SK-N-SH treated with all-trans-retinoic acid at 6 μM for 48 hours (cell line): Measurements from ENCODE around the gene RUNX3.

Experiments used
- ATAC-seq: fragments of 200-7000 bp; cut with Tn5 transposase; 3 replicates; pipeline ENCODE4 v1.9.1; 2020; ENCODE audit warnings: mild to moderate bottlenecking, moderate library complexity
- ARNTL ChIP-seq: fragments of 450-650 bp; formaldehyde crosslinking; IDR thresholded peaks from 2 replicates; pipeline ENCODE4 v1.5.0; 2020; ENCODE audit warnings: low read depth, mild to moderate bottlenecking, moderate library complexity, borderline replicate concordance
- BACH2 ChIP-seq: fragments of 250-450 bp; sonication (Bioruptor Pico); IDR thresholded peaks from 2 replicates; pipeline ENCODE4 v1.9.0; 2021; ENCODE audit warnings: mild to moderate bottlenecking, borderline replicate concordance
- CSDC2 ChIP-seq: fragments of 250-450 bp; sonication (Bioruptor Pico); IDR thresholded peaks from 2 replicates; pipeline ENCODE4 v1.5.0; 2020; ENCODE audit warnings: mild to moderate bottlenecking, moderate library complexity
- CSRNP3 ChIP-seq: fragments of 250-450 bp; sonication (Bioruptor Pico); IDR thresholded peaks from 2 replicates; pipeline ENCODE4 v1.5.1; 2021; ENCODE audit warnings: mild to moderate bottlenecking, moderate library complexity
- ESRRG ChIP-seq: fragments of 250-450 bp; sonication (Bioruptor Pico); IDR thresholded peaks from 2 replicates; pipeline ENCODE4 v1.6.1; 2021; ENCODE audit warnings: mild to moderate bottlenecking
- ISL1 ChIP-seq: fragments of 250-450 bp; sonication (Bioruptor Pico); IDR thresholded peaks from 2 replicates; pipeline ENCODE4 v2.1.2; 2022; ENCODE audit warnings: mild to moderate bottlenecking, moderate library complexity
- OSR1 ChIP-seq: fragments of 250-450 bp; sonication (Bioruptor Pico); IDR thresholded peaks from 2 replicates; pipeline ENCODE4 v1.8.0; 2022; ENCODE audit warnings: moderate library complexity, mild to moderate bottlenecking, inconsistent platforms
- PATZ1 ChIP-seq: fragments of 250-450 bp; sonication (Bioruptor Pico); IDR thresholded peaks from 2 replicates; pipeline ENCODE4 v1.8.0; 2020; ENCODE audit warnings: mild to moderate bottlenecking, moderate library complexity, borderline replicate concordance
- POU6F1 ChIP-seq: fragments of 250-450 bp; sonication (Bioruptor Pico); IDR thresholded peaks from 2 replicates; pipeline ENCODE4 v1.8.0; 2021; ENCODE audit warnings: low read depth, mild to moderate bottlenecking, moderate library complexity, borderline replicate concordance
- PPARA ChIP-seq: fragments of 250-450 bp; sonication (Bioruptor Pico); IDR thresholded peaks from 2 replicates; pipeline ENCODE4 v1.5.0; 2020; ENCODE audit warnings: mild to moderate bottlenecking, borderline replicate concordance
- RARB ChIP-seq: fragments of 250-450 bp; sonication (Bioruptor Pico); IDR thresholded peaks from 2 replicates; pipeline ENCODE4 v1.8.0; 2021; ENCODE audit warnings: mild to moderate bottlenecking, moderate library complexity
- SNAI2 ChIP-seq: fragments of 250-450 bp; sonication (Bioruptor Pico); IDR thresholded peaks from 2 replicates; pipeline ENCODE4 v1.5.0; 2020; ENCODE audit warnings: mild to moderate bottlenecking, moderate library complexity
- TOX ChIP-seq: fragments of 250-450 bp; sonication (Bioruptor Pico); IDR thresholded peaks from 2 replicates; pipeline ENCODE4 v1.8.0; 2021; ENCODE audit warnings: mild to moderate bottlenecking, moderate library complexity, borderline replicate concordance
- TSHZ2 ChIP-seq: fragments of 250-450 bp; sonication (Bioruptor Pico); IDR thresholded peaks from 2 replicates; pipeline ENCODE4 v1.5.0; 2020; ENCODE audit warnings: mild to moderate bottlenecking, moderate library complexity
- ZC3H10 ChIP-seq: fragments of 250-450 bp; sonication (Bioruptor Pico); IDR thresholded peaks from 2 replicates; pipeline ENCODE4 v1.5.1; 2021; ENCODE audit warnings: mild to moderate bottlenecking, moderate library complexity
- ZFP3 ChIP-seq: fragments of 250-450 bp; sonication (Bioruptor Pico); IDR thresholded peaks from 2 replicates; pipeline ENCODE4 v1.5.0; 2020; ENCODE audit warnings: mild to moderate bottlenecking, moderate library complexity
- ZNF565 ChIP-seq: fragments of 450-650 bp; formaldehyde crosslinking; conservative IDR thresholded peaks from 2 replicates; pipeline ENCODE4 v1.5.0; 2020; ENCODE audit warnings: low read depth, mild to moderate bottlenecking, moderate library complexity
- ZNF70 ChIP-seq: fragments of 450-650 bp; formaldehyde crosslinking; IDR thresholded peaks from 2 replicates; pipeline ENCODE4 v1.5.0; 2020; ENCODE audit warnings: mild to moderate bottlenecking, moderate library complexity
- ZNF8 ChIP-seq: fragments of 450-650 bp; formaldehyde crosslinking; IDR thresholded peaks from 2 replicates; pipeline ENCODE4 v1.5.0; 2020; ENCODE audit warnings: mild to moderate bottlenecking, moderate library complexity

RUNX3 gene

GRCh38 chr1:24918370-24918769 lies 11.7 kb downstream of the RUNX3 start:
- ATAC-seq: no peak

GRCh38 chr1:24917327-24918074 lies 12.6 kb downstream of the RUNX3 start:
- no peak for TF ChIP-seq TSHZ2
- TF ChIP-seq TOX (CRISPR knock-in tag): no peak
- TF ChIP-seq OSR1: no peak
- TF ChIP-seq BACH2 (CRISPR knock-in tag): no peak
- TF ChIP-seq ISL1: no peak
- no peak for TF ChIP-seq ESRRG (CRISPR knock-in tag)
- TF ChIP-seq PATZ1 (CRISPR knock-in tag): no peak
- no peak for TF ChIP-seq PPARA (CRISPR knock-in tag)
- no peak for TF ChIP-seq ZNF70 (CRISPR knock-in tag)
- TF ChIP-seq ARNTL (CRISPR knock-in tag): no peak
- no peak for TF ChIP-seq ZNF8 (CRISPR knock-in tag)
- no peak for TF ChIP-seq CSDC2
- TF ChIP-seq ZC3H10 (CRISPR knock-in tag): no peak
- no peak for TF ChIP-seq ZFP3 (CRISPR knock-in tag)
- TF ChIP-seq ZNF565 (CRISPR knock-in tag): no peak
- no peak for ATAC-seq

More at GRCh38 chr1:24918370-24918769, 11.7 kb downstream of the RUNX3 start:
- TF ChIP-seq OSR1 (no peak), ISL1 (no peak), PATZ1 (CRISPR knock-in tag) (no peak), RARB (CRISPR knock-in tag) (no peak), CSRNP3 (no peak)

- no peak for ATAC-seq
- TF ChIP-seq RARB (CRISPR knock-in tag): no peak
- no peak for TF ChIP-seq POU6F1 (CRISPR knock-in tag)
- TF ChIP-seq SNAI2 (CRISPR knock-in tag): no peak
- no peak for TF ChIP-seq ZC3H10 (CRISPR knock-in tag)
- TF ChIP-seq PPARA (CRISPR knock-in tag): no peak
These were observed 14.1 kb downstream of the RUNX3 start for GRCh38 chr1:24915816-24916602.
